GM12892 (cell line): ENCODE results near the gene CCR1.

Source experiments
- POLR2AphosphoS5 ChIP-seq: IDR thresholded peaks from 2 replicates; pipeline ENCODE4 v1.6.1; 2011; ENCODE audit warnings: low read depth, low read length, control low read depth
- TAF1 ChIP-seq: IDR thresholded peaks from 2 replicates; pipeline ENCODE4 v1.6.1; 2011; ENCODE audit warnings: low read depth, mild to moderate bottlenecking, control low read depth, low read length, borderline replicate concordance

GRCh38 chr3:46162975-46163555 lies 45.0 kb downstream of the CCR1 start:
- no peak for TF ChIP-seq POLR2AphosphoS5
- TF ChIP-seq TAF1 = no peak
